Gastroesophageal sphincter (tissue), 4 donors: ENCODE data around the gene SGSH. TPM values are rescaled to one million over a fixed set of nuclear protein-coding genes. Genes with fewer than 3 reads are reported as not detected.

Source experiments
- ATAC-seq: fragments of 150-250 bp; one replicate; pipeline ENCODE4 v1.9.1; 2016; ENCODE audit warnings: mild to moderate bottlenecking, moderate library complexity
- H3K27ac ChIP-seq, 4 donors: fragments of 200-600 bp; sonication (generic) in 3 of 4; 1 replicate in 3 of 4; 2 replicates in 1 of 4; pipeline ENCODE4 v1.5.1; 2016 to 2019
- H3K27me3 ChIP-seq: fragments of 200-600 bp; sonication (generic); one replicate; pipeline ENCODE4 v1.5.1; 2019
- H3K36me3 ChIP-seq, 2 donors: fragments of 200-600 bp; sonication (generic); one replicate each; pipeline ENCODE4 v1.5.1; 2019; ENCODE audit warnings: control low read depth in 1 of 2
- H3K4me1 ChIP-seq, 3 donors: fragments of 200-600 bp; sonication (generic); 1 replicate in 2 of 3; 2 replicates in 1 of 3; pipeline ENCODE4 v1.5.1; 2016 to 2019; ENCODE audit warnings: control low read depth in 2 of 3
- H3K4me3 ChIP-seq, 2 donors: fragments of 200-600 bp; sonication (generic); one replicate each; pipeline ENCODE4 v1.5.1; 2019; ENCODE audit warnings: mild to moderate bottlenecking in 1 of 2, moderate library complexity in 1 of 2
- H3K9me3 ChIP-seq, 3 donors: fragments of 200-600 bp; sonication (generic); one replicate each; pipeline ENCODE4 v1.5.1; 2017 to 2019; ENCODE audit warnings: control low read depth in 2 of 3
- CTCF ChIP-seq, 4 experiments: fragments of 200-600 bp in 2 of 4; fragments of 450-650 bp in 2 of 4; sonication (generic) in 1 of 4; IDR thresholded peaks; one replicate each; pipeline ENCODE4 v1.5.1; 2017 to 2019; ENCODE audit warnings: antibody characterized with exemption in 4 of 4, mild to moderate bottlenecking in 2 of 4, moderate library complexity in 2 of 4
- EP300 ChIP-seq: sonication (generic); formaldehyde crosslinking; IDR thresholded peaks from one replicate; pipeline ENCODE4 v1.6.1; 2017; ENCODE audit warnings: antibody characterized with exemption, mild to moderate bottlenecking
- POLR2A ChIP-seq, 2 donors: fragments of 450-650 bp; IDR thresholded peaks; one replicate each; pipeline ENCODE4 v1.6.1; 2017; ENCODE audit warnings: antibody characterized with exemption in 2 of 2, mild to moderate bottlenecking in 2 of 2, moderate library complexity in 1 of 2
- POLR2AphosphoS5 ChIP-seq: sonication (generic); formaldehyde crosslinking; IDR thresholded peaks from one replicate; pipeline ENCODE4 v1.6.1; 2017; ENCODE audit warnings: antibody characterized with exemption
- WGBS, 2 donors: methylation state at CpG; one replicate each; pipeline ENCODE4 v1.1.5; 2018; ENCODE audit warnings: low coverage in 1 of 2; 5-methylcytosine and 5-hydroxymethylcytosine counted together
- total RNA-seq, 4 donors: library from RNA; depleted of rRNA; stranded (reverse); fragments of >200 nt; gene quantifications; one replicate each; pipeline ENCODE4 v1.1.0, GENCODE V29; 2016

Gene SGSH
- total RNA-seq, 4 donors from 2014 or later = 16.8 to 39.2 (median 18.2) TPM

- no peaks in the 10 kb centered on the region for H3K9me3 ChIP-seq
- no peak overlapping the region for H3K4me3 ChIP-seq
- H3K27ac ChIP-seq = no peak overlapping the region
- WGBS, 2 donors = 86% methylated on average over 14 of the region's 18 CpGs; no CpG with 5 or more reads in 1 of the 2 donors
- H3K4me1 ChIP-seq = peaks cover 0 to 49% (median 10%) of the 10 kb centered on the region in 3 donors
- H3K27me3 ChIP-seq = no peaks in the 10 kb centered on the region
- H3K36me3 ChIP-seq = peaks cover 0 to 49% of the 10 kb centered on the region in 2 donors
- ATAC-seq = no peak
- TF ChIP-seq POLR2AphosphoS5 (no peak), CTCF (IDR thresholded peaks at IDR 0.05) (no peak), POLR2A (IDR thresholded peaks at IDR 0.05) (no peak), EP300 (no peak)
Measured at GRCh38 chr17:80222376-80223141, 2.4 kb upstream of the SGSH start.

- ATAC-seq = no peak
- WGBS, 2 donors = 41 to 49% methylated on average over 6 to 10 of the region's 29 CpGs
- Histone ChIP-seq H3K27ac (peak overlapping the region in 3 of 4 donors; percentile 84 to 89 (median 88)), H3K4me1 (peaks cover 0 to 49% (median 10%) of the 10 kb centered on the region in 3 donors), H3K9me3 (no peaks in the 10 kb centered on the region), H3K4me3 (peak overlapping the region; percentile 96 to 100), H3K27me3 (no peaks in the 10 kb centered on the region), H3K36me3 (peaks cover 0 to 49% of the 10 kb centered on the region in 2 donors)
- TF ChIP-seq EP300 (no peak), POLR2AphosphoS5 (no peak), POLR2A (IDR thresholded peaks at IDR 0.05) (no peak)
Measured at GRCh38 chr17:80221351-80222105, 1.4 kb upstream of the SGSH start.

GRCh38 chr17:80220736-80221215 is 643 bp upstream of the SGSH start:
- WGBS, 2 donors = 0% methylated on average over 1 of the region's 41 CpGs; no CpG with 5 or more reads in 1 of the 2 donors
- Histone ChIP-seq H3K27me3 (no peaks in the 10 kb centered on the region), H3K9me3 (no peaks in the 10 kb centered on the region), H3K27ac (peak overlapping the region; percentile 54 to 89 (median 86)), H3K4me3 (peak overlapping the region; percentile 96 to 100), H3K36me3 (peaks cover 0 to 49% of the 10 kb centered on the region in 2 donors), H3K4me1 (peaks cover 0 to 49% (median 10%) of the 10 kb centered on the region in 3 donors)
- ATAC-seq = peak; percentile 64
- TF ChIP-seq POLR2A (IDR thresholded peaks at IDR 0.05) (no peak), EP300 (no peak), POLR2AphosphoS5 (peak; percentile 28), CTCF (IDR thresholded peaks at IDR 0.05) (no peak)

GRCh38 chr17:80219763-80220053 is 425 bp downstream of the SGSH start:
- peak overlapping the region; percentile 96 to 100 for H3K4me3 ChIP-seq
- no CpG with 5 or more reads among the region's 5 CpGs for WGBS, 2 donors
- no peak for ATAC-seq

More at GRCh38 chr17:80219763-80220053, 425 bp downstream of the SGSH start:
- H3K36me3 ChIP-seq = peaks cover 0 to 49% of the 10 kb centered on the region in 2 donors
- TF ChIP-seq POLR2A (IDR thresholded peaks at IDR 0.05) (no peak), EP300 (no peak), POLR2AphosphoS5 (no peak), CTCF (IDR thresholded peaks at IDR 0.05) (no peak)
- no peaks in the 10 kb centered on the region for H3K27me3 ChIP-seq
- H3K9me3 ChIP-seq = no peaks in the 10 kb centered on the region
- peaks cover 0 to 49% (median 10%) of the 10 kb centered on the region in 3 donors for H3K4me1 ChIP-seq
- H3K27ac ChIP-seq = peak overlapping the region; percentile 54 to 89 (median 86)
